ENCODE data around the gene MAB21L3. TPM values are rescaled to one million over a fixed set of nuclear protein-coding genes. Genes with fewer than 3 reads are reported as not detected.

Gene MAB21L3
- total RNA-seq, 1 donor from 2014 or later: 0.21 TPM

- Histone ChIP-seq H3K36me3 (ENCODE audit: control insufficient read depth, insufficient read depth, low read length) (no peaks in the 10 kb centered on the region), H3K27me3 (ENCODE audit: control insufficient read depth, insufficient read depth, low read length) (no peaks in the 10 kb centered on the region), H3K4me3 (ENCODE audit: low read depth, low read length) (no peak overlapping the region)
- DNase-seq (ENCODE audit: low read depth): no peak
- no peak for TF ChIP-seq CTCF (IDR thresholded peaks at IDR 0.05; ENCODE audit: insufficient read depth, low read length, poor library complexity, severe bottlenecking)
Observed at GRCh38 chr1:116111524-116112021, 374 bp downstream of the MAB21L3 start.

- no peak for TF ChIP-seq CTCF (IDR thresholded peaks at IDR 0.05; ENCODE audit: insufficient read depth, low read length, poor library complexity, severe bottlenecking)
- no peak for DNase-seq (ENCODE audit: low read depth)
- Histone ChIP-seq H3K27me3 (ENCODE audit: control insufficient read depth, insufficient read depth, low read length) (no peaks in the 10 kb centered on the region), H3K36me3 (ENCODE audit: control insufficient read depth, insufficient read depth, low read length) (no peaks in the 10 kb centered on the region), H3K4me3 (ENCODE audit: low read depth, low read length) (no peak overlapping the region)
Observed at GRCh38 chr1:116112388-116113140, 1.4 kb downstream of the MAB21L3 start.

GRCh38 chr1:116113615-116114014 lies 2.4 kb downstream of the MAB21L3 start:
- Histone ChIP-seq H3K36me3 (ENCODE audit: control insufficient read depth, insufficient read depth, low read length) (no peaks in the 10 kb centered on the region), H3K4me3 (ENCODE audit: low read depth, low read length) (no peak overlapping the region), H3K27me3 (ENCODE audit: control insufficient read depth, insufficient read depth, low read length) (no peaks in the 10 kb centered on the region)
- TF ChIP-seq CTCF (IDR thresholded peaks at IDR 0.05; ENCODE audit: insufficient read depth, low read length, poor library complexity, severe bottlenecking): no peak
- DNase-seq (ENCODE audit: low read depth): no peak

- DNase-seq (ENCODE audit: low read depth): peak; percentile 93
- H3K27me3 ChIP-seq (ENCODE audit: control insufficient read depth, insufficient read depth, low read length): no peaks in the 10 kb centered on the region
- no peak overlapping the region for H3K4me3 ChIP-seq (ENCODE audit: low read depth, low read length)
- no peaks in the 10 kb centered on the region for H3K36me3 ChIP-seq (ENCODE audit: control insufficient read depth, insufficient read depth, low read length)
- TF ChIP-seq CTCF (IDR thresholded peaks at IDR 0.05; ENCODE audit: insufficient read depth, low read length, poor library complexity, severe bottlenecking): no peak
Observed at GRCh38 chr1:116115476-116116439, 4.6 kb downstream of the MAB21L3 start.

GRCh38 chr1:116118471-116118870 lies 7.3 kb downstream of the MAB21L3 start:
- DNase-seq (ENCODE audit: low read depth): no peak
- Histone ChIP-seq H3K4me3 (ENCODE audit: low read depth, low read length) (no peak overlapping the region), H3K36me3 (ENCODE audit: control insufficient read depth, insufficient read depth, low read length) (no peaks in the 10 kb centered on the region), H3K27me3 (ENCODE audit: control insufficient read depth, insufficient read depth, low read length) (no peaks in the 10 kb centered on the region)
- TF ChIP-seq CTCF (IDR thresholded peaks at IDR 0.05; ENCODE audit: insufficient read depth, low read length, poor library complexity, severe bottlenecking): no peak
